ENCODE measurements around the gene KCNN2.

The KCNN2 gene

DNA sequence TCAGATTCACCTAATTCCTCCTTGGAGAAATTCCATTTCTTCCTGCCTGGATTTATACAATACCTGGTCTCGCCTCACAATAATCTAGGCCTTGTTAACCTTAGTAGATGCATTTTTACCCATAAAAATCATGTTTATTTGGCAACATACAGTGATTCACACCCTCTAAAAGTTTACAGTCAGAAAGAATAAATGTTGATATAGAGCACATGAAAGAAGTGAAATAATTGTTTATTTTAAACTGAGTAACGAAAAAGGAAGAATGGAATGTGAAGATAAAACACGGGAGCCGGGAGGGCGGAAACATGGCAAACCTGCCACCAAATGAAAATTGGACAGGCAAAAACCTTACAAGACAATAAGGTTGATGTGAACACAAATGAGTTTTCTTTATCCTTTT, 28.9 kb upstream of the KCNN2 start:
- DNase-seq (ENCODE audit: low spot score) = no peak
- TF ChIP-seq, protein P1, sequence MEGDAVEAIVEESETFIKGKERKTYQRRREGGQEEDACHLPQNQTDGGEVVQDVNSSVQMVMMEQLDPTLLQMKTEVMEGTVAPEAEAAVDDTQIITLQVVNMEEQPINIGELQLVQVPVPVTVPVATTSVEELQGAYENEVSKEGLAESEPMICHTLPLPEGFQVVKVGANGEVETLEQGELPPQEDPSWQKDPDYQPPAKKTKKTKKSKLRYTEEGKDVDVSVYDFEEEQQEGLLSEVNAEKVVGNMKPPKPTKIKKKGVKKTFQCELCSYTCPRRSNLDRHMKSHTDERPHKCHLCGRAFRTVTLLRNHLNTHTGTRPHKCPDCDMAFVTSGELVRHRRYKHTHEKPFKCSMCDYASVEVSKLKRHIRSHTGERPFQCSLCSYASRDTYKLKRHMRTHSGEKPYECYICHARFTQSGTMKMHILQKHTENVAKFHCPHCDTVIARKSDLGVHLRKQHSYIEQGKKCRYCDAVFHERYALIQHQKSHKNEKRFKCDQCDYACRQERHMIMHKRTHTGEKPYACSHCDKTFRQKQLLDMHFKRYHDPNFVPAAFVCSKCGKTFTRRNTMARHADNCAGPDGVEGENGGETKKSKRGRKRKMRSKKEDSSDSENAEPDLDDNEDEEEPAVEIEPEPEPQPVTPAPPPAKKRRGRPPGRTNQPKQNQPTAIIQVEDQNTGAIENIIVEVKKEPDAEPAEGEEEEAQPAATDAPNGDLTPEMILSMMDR (IDR thresholded peaks at IDR 0.05; ENCODE audit: extremely low read depth, insufficient read depth, missing control alignments) = no peak
- in situ Hi-C loops (cut with MboI; ENCODE audit: low pct_unique_long_range_greater_than_20kb, low sequenced_read_pairs, unreplicated experiment) = no loop called here

DNA sequence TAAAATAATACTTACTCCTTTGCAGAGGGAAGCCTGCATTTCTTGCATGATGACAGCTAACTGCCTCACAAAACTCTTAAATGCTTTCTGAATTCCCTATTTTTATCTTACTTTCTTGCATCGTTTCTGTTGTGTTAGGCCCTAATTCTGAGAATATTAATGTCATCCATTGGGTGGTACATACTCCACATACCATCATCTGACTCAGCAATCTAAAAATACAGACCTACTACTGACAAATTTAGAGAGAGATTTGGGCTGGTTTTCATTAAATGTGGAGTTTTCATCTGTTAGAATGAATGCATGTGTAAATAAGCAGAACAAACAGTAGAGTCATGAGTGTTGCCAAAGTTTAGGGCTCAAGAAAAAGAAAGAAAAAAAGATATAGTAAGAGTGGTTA, 26.5 kb upstream of the KCNN2 start:
- no peak for DNase-seq (ENCODE audit: low spot score)
- in situ Hi-C loops (cut with MboI; ENCODE audit: low pct_unique_long_range_greater_than_20kb, low sequenced_read_pairs, unreplicated experiment) = no loop called here

DNA sequence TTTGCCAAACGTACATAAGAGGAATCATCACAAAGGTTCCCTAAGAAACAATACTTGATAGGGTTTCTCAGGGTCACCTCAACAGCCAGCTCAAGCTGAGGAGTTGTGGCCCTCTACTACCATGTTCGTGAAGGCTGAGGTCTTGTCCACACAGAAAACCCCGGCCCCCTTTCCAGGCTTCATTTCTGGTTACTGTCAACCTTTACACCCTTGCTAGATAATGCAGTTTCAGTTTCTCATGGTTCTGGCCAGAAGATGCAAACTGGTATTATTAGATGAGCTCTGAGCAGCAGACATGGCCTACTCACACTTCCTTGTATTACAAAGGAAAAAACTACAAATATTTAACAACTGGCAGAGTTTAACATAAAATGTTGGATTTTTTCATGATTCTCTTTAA, 22.8 kb upstream of the KCNN2 start:
- DNase-seq (ENCODE audit: low spot score) = no peak
- in situ Hi-C loops (cut with MboI; ENCODE audit: low pct_unique_long_range_greater_than_20kb, low sequenced_read_pairs, unreplicated experiment) = no loop called here
- TF ChIP-seq, protein P1 (IDR thresholded peaks at IDR 0.05; ENCODE audit: extremely low read depth, insufficient read depth, missing control alignments) = no peak

More for the DNA sequence above, 26.5 kb upstream of the KCNN2 start:
- TF ChIP-seq, protein P1 (IDR thresholded peaks at IDR 0.05; ENCODE audit: extremely low read depth, insufficient read depth, missing control alignments) = no peak

DNA sequence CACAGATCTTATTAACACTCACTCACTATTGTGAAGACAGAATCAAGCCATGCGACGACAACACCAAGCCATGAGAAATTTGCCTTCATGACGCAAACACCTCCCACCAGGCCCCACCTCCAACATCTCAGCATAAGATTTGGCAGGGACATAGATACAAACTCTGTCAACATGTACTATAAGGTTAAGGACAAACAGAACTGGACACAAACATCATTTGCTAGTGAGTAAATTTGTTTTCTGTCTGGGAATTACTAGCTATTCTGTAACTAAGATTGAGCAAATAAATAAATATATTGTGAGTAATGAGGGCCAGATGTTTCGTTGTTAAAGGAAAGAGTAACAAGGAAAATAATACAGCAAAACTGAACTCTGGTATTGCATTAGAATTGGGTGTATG, 15.7 kb upstream of the KCNN2 start:
- TF ChIP-seq, protein P1 (IDR thresholded peaks at IDR 0.05; ENCODE audit: extremely low read depth, insufficient read depth, missing control alignments) = no peak
- DNase-seq (ENCODE audit: low spot score) = no peak
- in situ Hi-C loops (cut with MboI; ENCODE audit: low pct_unique_long_range_greater_than_20kb, low sequenced_read_pairs, unreplicated experiment) = no loop called here

DNA sequence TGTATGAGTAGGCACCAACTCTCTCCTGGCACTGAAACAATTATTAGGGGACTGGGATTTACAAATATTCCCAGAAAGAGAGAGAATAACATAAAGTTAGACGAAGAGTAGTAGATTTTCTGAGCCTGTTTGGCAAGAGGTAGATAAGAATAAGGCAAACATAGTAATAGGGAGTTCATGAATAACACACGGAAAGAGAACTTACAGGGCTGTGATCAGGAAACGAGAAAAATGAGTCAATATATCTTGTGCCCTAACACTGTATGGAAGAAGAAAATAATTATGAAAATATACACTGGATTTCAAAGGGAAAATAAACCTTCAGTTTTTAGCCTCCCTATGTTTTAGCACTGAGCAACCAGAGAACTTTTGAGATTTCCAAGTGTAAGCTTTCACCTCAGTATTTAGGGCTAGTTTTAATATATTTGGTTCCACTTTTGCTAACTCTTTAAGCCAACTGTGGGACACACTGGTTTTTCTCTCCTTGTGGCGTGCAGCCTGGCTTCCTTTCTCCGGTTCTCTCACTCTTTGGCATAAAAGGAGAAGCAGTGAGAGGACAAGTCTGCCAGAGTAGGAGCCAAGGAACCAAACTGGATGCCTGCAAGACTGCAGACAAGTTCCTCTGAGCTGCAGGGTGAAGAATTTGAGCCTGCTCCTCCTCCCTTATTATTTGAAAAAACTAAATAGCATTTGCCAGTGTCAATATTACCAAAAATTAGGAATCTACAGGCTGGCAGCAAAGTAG, 6.6 kb upstream of the KCNN2 start:
- TF ChIP-seq, protein P1 (IDR thresholded peaks at IDR 0.05; ENCODE audit: extremely low read depth, insufficient read depth, missing control alignments) = no peak
- no peak for DNase-seq (ENCODE audit: low spot score)
- in situ Hi-C loops (cut with MboI; ENCODE audit: low pct_unique_long_range_greater_than_20kb, low sequenced_read_pairs, unreplicated experiment) = no loop called here

DNA sequence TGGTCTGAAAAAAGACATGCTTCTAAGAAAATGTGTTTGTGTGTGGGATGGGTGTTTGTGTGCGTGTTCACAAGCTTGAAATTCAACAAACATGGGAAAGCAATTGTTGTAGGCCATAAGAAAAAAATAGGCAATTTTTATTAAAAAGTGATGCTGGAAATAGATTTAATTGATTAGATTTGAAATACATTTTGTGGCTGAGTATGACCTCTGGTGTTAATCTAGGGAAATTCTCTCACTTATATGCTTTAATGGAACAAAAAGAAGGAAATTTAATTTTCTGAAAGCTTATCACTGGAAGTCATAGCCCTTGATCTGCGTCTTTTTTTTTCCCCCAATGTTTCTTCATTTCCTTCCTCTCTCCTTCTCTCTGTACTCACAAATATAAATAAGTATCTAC, 3.5 kb upstream of the KCNN2 start:
- no peak for DNase-seq (ENCODE audit: low spot score)
- in situ Hi-C loops (cut with MboI; ENCODE audit: low pct_unique_long_range_greater_than_20kb, low sequenced_read_pairs, unreplicated experiment) = no loop called here
- TF ChIP-seq, protein P1 (IDR thresholded peaks at IDR 0.05; ENCODE audit: extremely low read depth, insufficient read depth, missing control alignments) = no peak
